Hepatocyte (in vitro differentiated cells): ENCODE measurements around the gene TMPRSS11F.

Experiments
- CTCF ChIP-seq: fragments of 200-600 bp; sonication (generic); IDR thresholded peaks from 2 replicates; pipeline ENCODE4 v1.5.1; 2016; ENCODE audit warnings: antibody characterized with exemption, mild to moderate bottlenecking; ENCODE audit not compliant: poor library complexity
- EZH2 ChIP-seq: fragments of 200-600 bp; sonication (generic); IDR thresholded peaks from 2 replicates; pipeline ENCODE4 v1.6.1; 2016; ENCODE audit warnings: antibody characterized with exemption, mild to moderate bottlenecking, borderline replicate concordance

GRCh38 chr4:68129793-68130192 lies at the start of gene TMPRSS11F:
- no peak for TF ChIP-seq CTCF
- TF ChIP-seq EZH2, result no peak
